ENCODE results near the gene FAM180A. TPM values are rescaled to one million over a fixed set of nuclear protein-coding genes. Genes with fewer than 3 reads are reported as not detected.

The FAM180A gene
- total RNA-seq, 3 donors from 2014 or later (not counting 1 experiment from before 2014, with no cell fraction given) = not detected

GRCh38 chr7:135753616-135754413 is 5.2 kb upstream of the FAM180A start:
- no peak for TF ChIP-seq CTCF (IDR thresholded peaks at IDR 0.05)
- 93% methylated on average over 8 of the region's 8 CpGs for WGBS (ENCODE audit: insufficient coverage)
- Histone ChIP-seq H3K4me1 (ENCODE audit: control insufficient read depth, insufficient read depth, low read length) (no peaks in the 10 kb centered on the region), H3K9me3 (ENCODE audit: control insufficient read depth, insufficient read depth, low read length) (no peaks in the 10 kb centered on the region), H3K4me3 (ENCODE audit: low read length) (no peak overlapping the region), H3K27me3 (ENCODE audit: control insufficient read depth, insufficient read depth, low read length) (no peaks in the 10 kb centered on the region), H3K27ac (ENCODE audit: low read length) (no peak overlapping the region), H3K36me3 (ENCODE audit: control insufficient read depth, insufficient read depth, low read length) (no peaks in the 10 kb centered on the region)
- ATAC-seq (no peak), DNase-seq (no peak)
- no peaks in the 10 kb centered on the region for H3K4me1 Mint-ChIP-seq
- no peaks in the 10 kb centered on the region for H3K36me3 Mint-ChIP-seq
- no peak overlapping the region for H3K4me3 Mint-ChIP-seq
- peaks cover 17 to 29% of the 10 kb centered on the region in 2 donors for H3K27me3 Mint-ChIP-seq (ENCODE audit: low read depth in 2 of 2)
- intact Hi-C loops (cut with micrococcal nuclease) = no loop called here
- H3K27ac Mint-ChIP-seq = no peak overlapping the region
- no peaks in the 10 kb centered on the region for H3K9me3 Mint-ChIP-seq

GRCh38 chr7:135747366-135747765 is 1.2 kb downstream of the FAM180A start:
- intact Hi-C loops (cut with micrococcal nuclease) = no loop called here
- Mint-ChIP-seq H3K27ac (no peak overlapping the region), H3K36me3 (no peaks in the 10 kb centered on the region), H3K9me3 (no peaks in the 10 kb centered on the region), H3K4me1 (no peaks in the 10 kb centered on the region), H3K4me3 (no peak overlapping the region), H3K27me3 (ENCODE audit: low read depth in 2 of 2) (peaks cover 4 to 12% of the 10 kb centered on the region in 2 donors)
- Histone ChIP-seq H3K9me3 (ENCODE audit: control insufficient read depth, insufficient read depth, low read length) (no peaks in the 10 kb centered on the region), H3K27me3 (ENCODE audit: control insufficient read depth, insufficient read depth, low read length) (no peaks in the 10 kb centered on the region), H3K4me3 (ENCODE audit: low read length) (no peak overlapping the region), H3K27ac (ENCODE audit: low read length) (no peak overlapping the region), H3K4me1 (ENCODE audit: control insufficient read depth, insufficient read depth, low read length) (no peaks in the 10 kb centered on the region), H3K36me3 (ENCODE audit: control insufficient read depth, insufficient read depth, low read length) (no peaks in the 10 kb centered on the region)
- no peak for DNase-seq
- TF ChIP-seq CTCF (IDR thresholded peaks at IDR 0.05) = no peak
- 93% methylated on average over 7 of the region's 8 CpGs for whole genome bisulfite sequencing (ENCODE audit: insufficient coverage)
- ATAC-seq = no peak

GRCh38 chr7:135745703-135746312 is 2.8 kb downstream of the FAM180A start:
- H3K27ac ChIP-seq (ENCODE audit: low read length) = no peak overlapping the region
- H3K4me3 Mint-ChIP-seq = no peak overlapping the region
- intact Hi-C loops (cut with micrococcal nuclease) = no loop called here
- H3K4me1 Mint-ChIP-seq = no peaks in the 10 kb centered on the region
- H3K9me3 Mint-ChIP-seq = no peaks in the 10 kb centered on the region
- no peak for ATAC-seq
- H3K27me3 Mint-ChIP-seq (ENCODE audit: low read depth in 2 of 2) = peaks cover 4 to 12% of the 10 kb centered on the region in 2 donors
- no peaks in the 10 kb centered on the region for H3K9me3 ChIP-seq (ENCODE audit: control insufficient read depth, insufficient read depth, low read length)
- no peaks in the 10 kb centered on the region for H3K4me1 ChIP-seq (ENCODE audit: control insufficient read depth, insufficient read depth, low read length)
- H3K27ac Mint-ChIP-seq = no peak overlapping the region
- H3K36me3 ChIP-seq (ENCODE audit: control insufficient read depth, insufficient read depth, low read length) = no peaks in the 10 kb centered on the region
- no peaks in the 10 kb centered on the region for H3K36me3 Mint-ChIP-seq
- H3K4me3 ChIP-seq (ENCODE audit: low read length) = no peak overlapping the region
- DNase-seq = no peak
- 87% methylated on average over 9 of the region's 9 CpGs for WGBS (ENCODE audit: insufficient coverage)
- no peaks in the 10 kb centered on the region for H3K27me3 ChIP-seq (ENCODE audit: control insufficient read depth, insufficient read depth, low read length)
- TF ChIP-seq CTCF (IDR thresholded peaks at IDR 0.05) = no peak
